HepG2 (cell line): ENCODE data around the gene FRMD5. TPM values are rescaled to one million over a fixed set of nuclear protein-coding genes. Genes with fewer than 3 reads are reported as not detected.

Source experiments
- ATAC-seq: fragments of 200-7000 bp; cut with Tn5 transposase; 3 replicates; pipeline ENCODE4 v1.9.1; 2020; ENCODE audit warnings: mild to moderate bottlenecking, moderate library complexity
- BruUV-seq: library from RNA; stranded (reverse); fragments of 400-500 nt; replicated peaks from 2 replicates; lab custom pipeline; 2021; lab: Mats Ljungman, UMichigan
- CTCF ChIA-PET: fragments of 300-600 bp; formaldehyde crosslinking; extraction: SDS; loops from one replicate; lab custom pipeline; 2021; ENCODE audit warnings: low total read pairs, inconsistent platforms, low intra/inter-chr PET ratio; lab: Yijun Ruan, JAX
- POLR2A ChIA-PET: fragments of 350-600 bp; sonication (Branson Sonifier 250); formaldehyde crosslinking; loops from one replicate; lab custom pipeline; 2020; ENCODE audit warnings: antibody characterized with exemption, inconsistent platforms; lab: Yijun Ruan, JAX
- DNase-seq: peaks from one replicate; pipeline ENCODE4 v3.0.0-alpha.2; 2015; ENCODE audit warnings: low spot score
- FAIRE-seq: peaks from 3 replicates; lab custom pipeline; 2011; peaks lifted over from hg19 to GRCh38; lab: Jason Lieb, UNC
- H2AFZ ChIP-seq: one replicate; pipeline ENCODE4 v1.6.1; 2011; ENCODE audit warnings: low read length, inconsistent platforms
- H3K27ac ChIP-seq: fragments of 300-600 bp; 3 replicates; pipeline ENCODE4 v1.8.0; 2011; ENCODE audit warnings: mixed run types, mild to moderate bottlenecking, mixed read lengths, low read length, inconsistent platforms; ENCODE audit not compliant: insufficient read depth; ENCODE audit errors: extremely low read length
- H3K27me3 ChIP-seq, 2 experiments: fragments of 200-600 bp in 1 of 2; 2 replicates in 1 of 2; 3 replicates in 1 of 2; pipeline versions ENCODE4 v1.6.0 to v1.8.0; 2011; ENCODE audit warnings: low read length in 2 of 2, mild to moderate bottlenecking in 2 of 2, moderate library complexity in 2 of 2, inconsistent platforms in 1 of 2; ENCODE audit not compliant: insufficient read depth in 2 of 2, control insufficient read depth in 1 of 2
- H3K36me3 ChIP-seq, 2 experiments: fragments of 200-600 bp in 1 of 2; replicated peaks in 1 of 2; 2 replicates in 1 of 2; 3 replicates in 1 of 2; pipeline versions ENCODE4 v1.5.1 to v1.8.0; 2011; ENCODE audit warnings: low read length in 2 of 2, inconsistent platforms in 1 of 2; ENCODE audit not compliant: insufficient read depth in 2 of 2, control insufficient read depth in 1 of 2
- H3K4me1 ChIP-seq: 2 replicates; pipeline ENCODE4 v1.5.1; 2012; ENCODE audit warnings: low read length, inconsistent platforms; ENCODE audit not compliant: insufficient read depth
- H3K4me2 ChIP-seq: 2 replicates; pipeline ENCODE4 v1.6.0; 2011; ENCODE audit warnings: low read depth, low read length, inconsistent platforms
- H3K4me3 ChIP-seq, 3 experiments: fragments of 200-600 bp in 1 of 3; sonication (generic), shearing (Covaris generic) in 1 of 3; replicated peaks in 1 of 3; 2 replicates each; pipeline ENCODE4 v1.5.1; 2011 to 2016; ENCODE audit warnings: low read length in 3 of 3, inconsistent platforms in 2 of 3, low read depth in 2 of 3, mild to moderate bottlenecking in 2 of 3, control low read depth in 1 of 3, mixed read lengths in 1 of 3; ENCODE audit not compliant: insufficient read depth in 1 of 3
- H3K79me2 ChIP-seq: one replicate; pipeline ENCODE4 v1.6.1; 2011; ENCODE audit warnings: low read length, inconsistent platforms; ENCODE audit not compliant: insufficient read depth
- H3K9ac ChIP-seq: 2 replicates; pipeline ENCODE4 v1.6.0; 2011; ENCODE audit warnings: mild to moderate bottlenecking, low read depth, low read length, inconsistent platforms; ENCODE audit not compliant: insufficient read depth
- H3K9me3 ChIP-seq: 2 replicates; pipeline ENCODE4 v1.5.1; 2012; ENCODE audit warnings: mild to moderate bottlenecking, low read length
- H4K20me1 ChIP-seq: 2 replicates; pipeline ENCODE4 v1.6.0; 2011; ENCODE audit warnings: inconsistent platforms, mild to moderate bottlenecking, low read length, moderate library complexity; ENCODE audit not compliant: insufficient read depth
- DMAP1 ChIP-seq: IDR thresholded peaks from 2 replicates; pipeline ENCODE4 v1.6.1; 2016
- HNF4G ChIP-seq, 2 experiments: sonication (generic) in 1 of 2; formaldehyde crosslinking in 1 of 2; IDR thresholded peaks; 2 replicates each; pipeline versions ENCODE4 v1.4.0 to v1.6.1; 2011 to 2020; ENCODE audit warnings: borderline replicate concordance in 2 of 2, low read depth in 2 of 2, mild to moderate bottlenecking in 2 of 2, low read length in 1 of 2, missing genetic modification reagents in 1 of 2, moderate library complexity in 1 of 2
- HOXA9 ChIP-seq: sonication (generic); formaldehyde crosslinking; IDR thresholded peaks from 2 replicates; pipeline ENCODE4 v1.8.1; 2022; ENCODE audit warnings: missing genetic modification reagents, mild to moderate bottlenecking, moderate library complexity, borderline replicate concordance
- RFX1 ChIP-seq: fragments of 450-650 bp; IDR thresholded peaks from 2 replicates; pipeline ENCODE4 v1.6.1; 2017
- SP2 ChIP-seq: sonication (generic); formaldehyde crosslinking; IDR thresholded peaks from 2 replicates; pipeline ENCODE4 v1.5.1; 2020; ENCODE audit warnings: mild to moderate bottlenecking, missing genetic modification reagents
- SRY ChIP-seq: sonication (generic); formaldehyde crosslinking; IDR thresholded peaks from 2 replicates; pipeline ENCODE4 v1.8.0; 2022; ENCODE audit warnings: mild to moderate bottlenecking, missing genetic modification reagents
- ZNF10 ChIP-seq: sonication (generic); formaldehyde crosslinking; IDR thresholded peaks from 2 replicates; pipeline ENCODE4 v1.4.0; 2020; ENCODE audit warnings: mild to moderate bottlenecking, low read depth, missing genetic modification reagents, borderline replicate concordance
- ZNF138 ChIP-seq: sonication (generic); formaldehyde crosslinking; IDR thresholded peaks from 2 replicates; pipeline ENCODE4 v1.5.0; 2020; ENCODE audit warnings: mild to moderate bottlenecking, low read depth, missing genetic modification reagents
- ZNF143 ChIP-seq: sonication (generic); formaldehyde crosslinking; IDR thresholded peaks from 2 replicates; pipeline ENCODE4 v1.4.0; 2020; ENCODE audit warnings: missing genetic modification reagents
- WGBS: methylation state at CpG from one replicate; pipeline ENCODE4 v1.1.6; 2017; ENCODE audit warnings: low lambda C conversion rate; 5-methylcytosine and 5-hydroxymethylcytosine counted together
- in situ Hi-C: cut with HindIII; loops from 2 replicates; pipeline ENCODE4 v1.10.0; 2017; ENCODE audit warnings: low pct_unique_long_range_greater_than_20kb; ENCODE audit not compliant: extremely low pct_ligation_motif_present
- intact Hi-C: fragments of 100-400 bp; cut with micrococcal nuclease; formaldehyde crosslinking; loops from one replicate; pipeline ENCODE4 v1.10.0; 2022; ENCODE audit not compliant: unreplicated experiment
- polyA plus RNA-seq, 8 experiments: library from polyadenylated mRNA; depleted of rRNA in 3 of 8; stranded (reverse) in 7 of 8; unstranded in 1 of 8; fragments of >200 nt; fragmentation: Illumina TruSeq in 4 of 8; extraction: Trizol in 4 of 8; gene quantifications; 2 replicates each; pipeline versions ENCODE4 v1.2.1 to v1.2.3, GENCODE V29; 2011 to 2016; ENCODE audit warnings: low read depth in 4 of 8, missing spikeins in 1 of 8, mixed read lengths in 1 of 8; ENCODE audit not compliant: insufficient read depth in 1 of 8
- total RNA-seq, 5 experiments: library from RNA; depleted of rRNA; stranded (reverse); fragments of >200 nt; fragmentation: Illumina TruSeq; extraction: Trizol; gene quantifications; 2 replicates each; pipeline ENCODE4 v1.2.3, GENCODE V29; 2016; ENCODE audit warnings: low read depth in 1 of 5
- TF ChIP-seq, protein P1 (sequence below): IDR thresholded peaks from 2 replicates; pipeline ENCODE4 v1.6.1; 2016; ENCODE audit warnings: low read depth
- TF ChIP-seq, protein P2 (sequence below): sonication (generic); formaldehyde crosslinking; IDR thresholded peaks from 2 replicates; pipeline ENCODE4 v1.4.0; 2020; ENCODE audit warnings: missing genetic modification reagents
- TF ChIP-seq, protein P3 (sequence below): sonication (generic); formaldehyde crosslinking; IDR thresholded peaks from 2 replicates; pipeline ENCODE4 v1.5.0; 2020; ENCODE audit warnings: missing genetic modification reagents
- TF ChIP-seq, protein P4 (sequence below): sonication (generic); formaldehyde crosslinking; IDR thresholded peaks from 2 replicates; pipeline ENCODE4 v1.4.0; 2020; ENCODE audit warnings: missing genetic modification reagents, low read depth, mild to moderate bottlenecking, borderline replicate concordance
- TF ChIP-seq, protein P5 (sequence below): sonication (generic); formaldehyde crosslinking; IDR thresholded peaks from 2 replicates; pipeline ENCODE4 v1.8.0; 2022; ENCODE audit warnings: missing genetic modification reagents, mild to moderate bottlenecking, moderate library complexity, borderline replicate concordance
- TF ChIP-seq, protein P6 (sequence below): IDR thresholded peaks from 2 replicates; pipeline ENCODE4 v1.6.1; 2016; ENCODE audit warnings: low read depth, borderline replicate concordance

Gene FRMD5
- total and polyA plus RNA-seq, 2 of the 13 experiments (the other 11 are each of a cell fraction or from before 2014, with no cell fraction given), result 0.93 to 1.5 TPM

DNA sequence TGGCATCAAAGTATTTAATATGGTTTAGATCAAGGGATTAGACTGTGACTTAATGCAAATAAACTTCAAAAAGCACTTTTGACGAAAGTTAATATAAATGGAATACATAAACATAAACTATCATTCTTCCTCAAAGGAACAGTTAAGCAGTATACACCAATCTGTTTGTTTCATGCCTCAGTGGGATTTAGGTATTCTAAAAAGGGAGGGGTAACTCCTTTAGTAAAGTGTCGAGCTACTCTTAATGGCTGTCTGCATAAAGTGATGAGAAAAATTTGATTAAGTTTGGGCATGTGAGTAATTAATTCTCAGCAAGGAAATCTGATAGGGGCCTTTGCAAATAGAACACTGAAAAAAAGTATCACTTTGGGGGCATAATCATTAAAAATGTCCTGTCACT lies 176.9 kb downstream of the FRMD5 start:
- no TSS peak for BruUV-seq

More for the DNA sequence above, 176.9 kb downstream of the FRMD5 start:
- no peak overlapping the region for H3K9ac ChIP-seq
- FAIRE-seq, result no peak
- TF ChIP-seq, protein P1, sequence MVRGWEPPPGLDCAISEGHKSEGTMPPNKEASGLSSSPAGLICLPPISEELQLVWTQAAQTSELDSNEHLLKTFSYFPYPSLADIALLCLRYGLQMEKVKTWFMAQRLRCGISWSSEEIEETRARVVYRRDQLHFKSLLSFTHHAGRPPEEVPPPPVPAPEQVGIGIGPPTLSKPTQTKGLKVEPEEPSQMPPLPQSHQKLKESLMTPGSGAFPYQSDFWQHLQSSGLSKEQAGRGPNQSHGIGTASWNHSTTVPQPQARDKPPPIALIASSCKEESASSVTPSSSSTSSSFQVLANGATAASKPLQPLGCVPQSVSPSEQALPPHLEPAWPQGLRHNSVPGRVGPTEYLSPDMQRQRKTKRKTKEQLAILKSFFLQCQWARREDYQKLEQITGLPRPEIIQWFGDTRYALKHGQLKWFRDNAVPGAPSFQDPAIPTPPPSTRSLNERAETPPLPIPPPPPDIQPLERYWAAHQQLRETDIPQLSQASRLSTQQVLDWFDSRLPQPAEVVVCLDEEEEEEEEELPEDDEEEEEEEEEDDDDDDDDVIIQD (CRISPR knock-in tag), result no peak
- TF ChIP-seq, protein P2, sequence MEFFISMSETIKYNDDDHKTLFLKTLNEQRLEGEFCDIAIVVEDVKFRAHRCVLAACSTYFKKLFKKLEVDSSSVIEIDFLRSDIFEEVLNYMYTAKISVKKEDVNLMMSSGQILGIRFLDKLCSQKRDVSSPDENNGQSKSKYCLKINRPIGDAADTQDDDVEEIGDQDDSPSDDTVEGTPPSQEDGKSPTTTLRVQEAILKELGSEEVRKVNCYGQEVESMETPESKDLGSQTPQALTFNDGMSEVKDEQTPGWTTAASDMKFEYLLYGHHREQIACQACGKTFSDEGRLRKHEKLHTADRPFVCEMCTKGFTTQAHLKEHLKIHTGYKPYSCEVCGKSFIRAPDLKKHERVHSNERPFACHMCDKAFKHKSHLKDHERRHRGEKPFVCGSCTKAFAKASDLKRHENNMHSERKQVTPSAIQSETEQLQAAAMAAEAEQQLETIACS, result no peak
- TF ChIP-seq, protein P3, sequence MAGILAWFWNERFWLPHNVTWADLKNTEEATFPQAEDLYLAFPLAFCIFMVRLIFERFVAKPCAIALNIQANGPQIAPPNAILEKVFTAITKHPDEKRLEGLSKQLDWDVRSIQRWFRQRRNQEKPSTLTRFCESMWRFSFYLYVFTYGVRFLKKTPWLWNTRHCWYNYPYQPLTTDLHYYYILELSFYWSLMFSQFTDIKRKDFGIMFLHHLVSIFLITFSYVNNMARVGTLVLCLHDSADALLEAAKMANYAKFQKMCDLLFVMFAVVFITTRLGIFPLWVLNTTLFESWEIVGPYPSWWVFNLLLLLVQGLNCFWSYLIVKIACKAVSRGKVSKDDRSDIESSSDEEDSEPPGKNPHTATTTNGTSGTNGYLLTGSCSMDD, result no peak
- TF ChIP-seq, protein P4, sequence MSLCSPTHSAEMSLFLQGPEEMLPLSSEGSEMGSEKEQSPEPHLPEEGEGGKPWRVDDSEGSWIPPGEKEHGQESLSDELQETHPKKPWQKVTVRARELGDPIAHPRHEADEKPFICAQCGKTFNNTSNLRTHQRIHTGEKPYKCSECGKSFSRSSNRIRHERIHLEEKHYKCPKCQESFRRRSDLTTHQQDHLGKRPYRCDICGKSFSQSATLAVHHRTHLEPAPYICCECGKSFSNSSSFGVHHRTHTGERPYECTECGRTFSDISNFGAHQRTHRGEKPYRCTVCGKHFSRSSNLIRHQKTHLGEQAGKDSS (CRISPR knock-in tag), result no peak
- TF ChIP-seq SRY (CRISPR knock-in tag) (no peak), HOXA9 (no peak), ZNF143 (CRISPR knock-in tag) (no peak), DMAP1 (CRISPR knock-in tag) (no peak), SP2 (no peak), HNF4G (IDR thresholded peaks at IDR 0.05; ENCODE audit: borderline replicate concordance, low read depth, low read length) (no peak), HNF4G (CRISPR knock-in tag; IDR thresholded peaks at IDR 0.05; ENCODE audit: borderline replicate concordance, low read depth) (no peak), RFX1 (no peak), ZNF138 (CRISPR knock-in tag) (no peak), ZNF10 (CRISPR knock-in tag) (no peak)
- TF ChIP-seq, protein P5, sequence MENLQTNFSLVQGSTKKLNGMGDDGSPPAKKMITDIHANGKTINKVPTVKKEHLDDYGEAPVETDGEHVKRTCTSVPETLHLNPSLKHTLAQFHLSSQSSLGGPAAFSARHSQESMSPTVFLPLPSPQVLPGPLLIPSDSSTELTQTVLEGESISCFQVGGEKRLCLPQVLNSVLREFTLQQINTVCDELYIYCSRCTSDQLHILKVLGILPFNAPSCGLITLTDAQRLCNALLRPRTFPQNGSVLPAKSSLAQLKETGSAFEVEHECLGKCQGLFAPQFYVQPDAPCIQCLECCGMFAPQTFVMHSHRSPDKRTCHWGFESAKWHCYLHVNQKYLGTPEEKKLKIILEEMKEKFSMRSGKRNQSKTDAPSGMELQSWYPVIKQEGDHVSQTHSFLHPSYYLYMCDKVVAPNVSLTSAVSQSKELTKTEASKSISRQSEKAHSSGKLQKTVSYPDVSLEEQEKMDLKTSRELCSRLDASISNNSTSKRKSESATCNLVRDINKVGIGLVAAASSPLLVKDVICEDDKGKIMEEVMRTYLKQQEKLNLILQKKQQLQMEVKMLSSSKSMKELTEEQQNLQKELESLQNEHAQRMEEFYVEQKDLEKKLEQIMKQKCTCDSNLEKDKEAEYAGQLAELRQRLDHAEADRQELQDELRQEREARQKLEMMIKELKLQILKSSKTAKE (CRISPR knock-in tag), result no peak
- TF ChIP-seq, protein P6, sequence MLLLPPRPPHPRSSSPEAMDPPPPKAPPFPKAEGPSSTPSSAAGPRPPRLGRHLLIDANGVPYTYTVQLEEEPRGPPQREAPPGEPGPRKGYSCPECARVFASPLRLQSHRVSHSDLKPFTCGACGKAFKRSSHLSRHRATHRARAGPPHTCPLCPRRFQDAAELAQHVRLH, result no peak
- no peak overlapping the region for H3K27ac ChIP-seq
- H4K20me1 ChIP-seq, result no peaks in the 10 kb centered on the region
- 20% methylated on average over 2 of the region's 2 CpGs for WGBS
- no peak overlapping the region for H3K4me2 ChIP-seq
- H3K9me3 ChIP-seq, result no peaks in the 10 kb centered on the region
- POLR2A ChIA-PET, result no interaction called here
- no peak for ATAC-seq
- in situ Hi-C loops (no loop called here), intact Hi-C loops (no loop called here)
- no peak overlapping the region for H2AFZ ChIP-seq
- DNase-seq, result no peak
- no peak overlapping the region for H3K4me3 ChIP-seq
- H3K27me3 ChIP-seq, result no peaks in the 10 kb centered on the region
- H3K79me2 ChIP-seq, result no peaks in the 10 kb centered on the region
- H3K4me1 ChIP-seq, result no peaks in the 10 kb centered on the region
- no peaks in the 10 kb centered on the region for H3K36me3 ChIP-seq
- CTCF ChIA-PET, result no interaction called here
